GM23248 (cell line): ENCODE results near the gene ALMS1. TPM values are rescaled to one million over a fixed set of nuclear protein-coding genes. Genes with fewer than 3 reads are reported as not detected.
"Not testable (repeated sequence)": the region's sequence is repeated elsewhere in the genome, so short reads cannot be mapped to it uniquely, and the experiment has no call there.

Experiments used
- DNase-seq: peaks from one replicate; pipeline ENCODE4 v3.0.0-alpha.2; 2015
- H2AFZ ChIP-seq: fragments of 200-600 bp; sonication (generic); 2 replicates; pipeline ENCODE4 v1.6.1; 2016; ENCODE audit warnings: antibody characterized with exemption
- H3F3A ChIP-seq: fragments of 200-600 bp; sonication (generic); 2 replicates; pipeline ENCODE4 v1.6.1; 2016; ENCODE audit warnings: mild to moderate bottlenecking, antibody characterized with exemption, mixed run types; ENCODE audit not compliant: insufficient read depth
- H3K27ac ChIP-seq: fragments of 200-600 bp; sonication (generic); 2 replicates; pipeline ENCODE4 v1.5.1; 2016; ENCODE audit warnings: mild to moderate bottlenecking
- H3K27me3 ChIP-seq: fragments of 200-600 bp; sonication (generic); replicated peaks from 2 replicates; pipeline ENCODE4 v1.6.1; 2016; ENCODE audit warnings: mild to moderate bottlenecking; ENCODE audit not compliant: insufficient read depth
- H3K36me3 ChIP-seq: fragments of 200-600 bp; sonication (generic); 2 replicates; pipeline ENCODE4 v1.6.1; 2016; ENCODE audit warnings: low read depth, mild to moderate bottlenecking
- H3K4me1 ChIP-seq: fragments of 200-600 bp; sonication (generic); 2 replicates; pipeline ENCODE4 v1.6.1; 2016; ENCODE audit warnings: mild to moderate bottlenecking; ENCODE audit not compliant: insufficient read depth
- H3K4me2 ChIP-seq: fragments of 200-600 bp; sonication (generic); one replicate; pipeline ENCODE4 v1.6.1; 2016; ENCODE audit warnings: mild to moderate bottlenecking; ENCODE audit not compliant: unreplicated experiment
- H3K4me3 ChIP-seq: fragments of 200-600 bp; sonication (generic); 2 replicates; pipeline ENCODE4 v1.5.1; 2016; ENCODE audit warnings: mild to moderate bottlenecking
- H3K79me2 ChIP-seq: fragments of 200-600 bp; sonication (generic); 2 replicates; pipeline ENCODE4 v1.6.1; 2016; ENCODE audit warnings: mild to moderate bottlenecking; ENCODE audit not compliant: insufficient read depth
- H3K9ac ChIP-seq: fragments of 200-600 bp; sonication (generic); 2 replicates; pipeline ENCODE4 v1.6.1; 2016; ENCODE audit warnings: mild to moderate bottlenecking
- H3K9me2 ChIP-seq: fragments of 200-600 bp; sonication (generic); 2 replicates; pipeline ENCODE4 v1.6.1; 2016; ENCODE audit warnings: mixed run types, mild to moderate bottlenecking, moderate library complexity; ENCODE audit not compliant: insufficient read depth
- H3K9me3 ChIP-seq: fragments of 200-600 bp; sonication (generic); one replicate; pipeline ENCODE4 v1.6.1; 2017; ENCODE audit warnings: low read depth
- H4K20me1 ChIP-seq: fragments of 200-600 bp; sonication (generic); 2 replicates; pipeline ENCODE4 v1.6.0; 2016; ENCODE audit not compliant: insufficient read depth
- EZH2 ChIP-seq: fragments of 200-600 bp; sonication (generic); IDR thresholded peaks from 2 replicates; pipeline ENCODE4 v1.6.1; 2018; ENCODE audit warnings: antibody characterized with exemption, mild to moderate bottlenecking; ENCODE audit not compliant: insufficient read depth, poor library complexity, severe bottlenecking
- EZH2phosphoT487 ChIP-seq: fragments of 200-600 bp; sonication (generic); IDR thresholded peaks from 2 replicates; pipeline ENCODE4 v1.6.1; 2018; ENCODE audit warnings: antibody characterized with exemption, moderate library complexity, mild to moderate bottlenecking, low read depth; ENCODE audit not compliant: insufficient read depth
- WGBS, 2 experiments: methylation state at CpG; one replicate each; pipeline ENCODE4 v1.1.6; 2015 to 2017; ENCODE audit warnings: low lambda C conversion rate in 2 of 2, low coverage in 1 of 2; ENCODE audit errors: missing lambda C conversion rate in 2 of 2; 5-methylcytosine and 5-hydroxymethylcytosine counted together
- in situ Hi-C: fragments of 300-500 bp; cut with MboI; formaldehyde crosslinking; loops from 2 replicates; pipeline ENCODE4 v1.15.0; 2020
- polyA plus RNA-seq: library from polyadenylated mRNA; unstranded; fragments of >200 nt; fragmentation: Nextera tagmentation; extraction: Ambion mirVana; gene quantifications from 2 replicates; pipeline ENCODE4 v1.2.1, GENCODE V29; 2016
- total RNA-seq: library from RNA; depleted of rRNA; stranded (reverse); fragments of >200 nt; shearing (Covaris generic); gene quantifications from 2 replicates; pipeline ENCODE4 v1.2.3, GENCODE V29; 2014

Gene ALMS1
- total and polyA plus RNA-seq, 2 experiments from 2014 or later: 3.1 to 9.8 TPM

- Histone ChIP-seq H3K4me3 (no peak overlapping the region), H3K9ac (no peak overlapping the region), H3K4me2 (no peak overlapping the region), H3K27ac (no peak overlapping the region), H3K79me2 (no peaks in the 10 kb centered on the region), H3K4me1 (no peaks in the 10 kb centered on the region), H4K20me1 (no peaks in the 10 kb centered on the region), H3K36me3 (no peaks in the 10 kb centered on the region), H3K9me3 (no peaks in the 10 kb centered on the region), H3F3A (no peaks in the 10 kb centered on the region), H2AFZ (no peak overlapping the region), H3K27me3 (no peaks in the 10 kb centered on the region), H3K9me2 (peaks cover 6% of the 10 kb centered on the region; the same call in 1 of the 2 replicates)
- 69 to 77% methylated on average over 1 of the region's 1 CpG for WGBS, 2 experiments
- in situ Hi-C loops: no loop called here
- no peak for DNase-seq
- TF ChIP-seq EZH2phosphoT487 (no peak), EZH2 (no peak)
Measured at GRCh38 chr2:73468376-73468775, 82.7 kb downstream of the ALMS1 start.

GRCh38 chr2:73483874-73484273 is 98.2 kb downstream of the ALMS1 start:
- H3K4me3 ChIP-seq, H3K36me3 ChIP-seq, H3K79me2 ChIP-seq, in situ Hi-C loops, H3K27me3 ChIP-seq, H3K27ac ChIP-seq, H2AFZ ChIP-seq, H3K4me2 ChIP-seq, H4K20me1 ChIP-seq, H3K4me1 ChIP-seq, H3F3A ChIP-seq, DNase-seq, H3K9ac ChIP-seq, H3K9me2 ChIP-seq, H3K9me3 ChIP-seq: not testable (repeated sequence)
- no CpG with 5 or more reads among the region's 1 CpG for WGBS, 2 experiments

- peaks cover 16% of the 10 kb centered on the region; the same call in 1 of the 2 replicates for H3K36me3 ChIP-seq
- H3K9me2 ChIP-seq: no peaks in the 10 kb centered on the region
- in situ Hi-C loops: no loop called here
- H3K27me3 ChIP-seq: no peaks in the 10 kb centered on the region
- H3K4me3 ChIP-seq: no peak overlapping the region
- no peak overlapping the region for H3K4me2 ChIP-seq
- H4K20me1 ChIP-seq: no peaks in the 10 kb centered on the region
- DNase-seq: no peak
- H3F3A ChIP-seq: no peaks in the 10 kb centered on the region
- no peak overlapping the region for H2AFZ ChIP-seq
- no peaks in the 10 kb centered on the region for H3K79me2 ChIP-seq
- no peak for TF ChIP-seq EZH2
- H3K9me3 ChIP-seq: no peaks in the 10 kb centered on the region
- H3K4me1 ChIP-seq: no peaks in the 10 kb centered on the region
- no peak overlapping the region for H3K27ac ChIP-seq
- no peak overlapping the region for H3K9ac ChIP-seq
- 96 to 98% methylated on average over 8 of the region's 8 CpGs for WGBS, 2 experiments
Measured at GRCh38 chr2:73487112-73487657, 101.5 kb downstream of the ALMS1 start.

- Histone ChIP-seq H3K4me2 (no peak overlapping the region), H3K4me3 (no peak overlapping the region), H3K9ac (no peak overlapping the region), H3K27me3 (no peaks in the 10 kb centered on the region), H3F3A (no peaks in the 10 kb centered on the region), H3K79me2 (no peaks in the 10 kb centered on the region), H3K9me2 (no peaks in the 10 kb centered on the region), H3K9me3 (no peaks in the 10 kb centered on the region), H3K4me1 (no peaks in the 10 kb centered on the region), H2AFZ (no peak overlapping the region), H3K36me3 (peaks cover 17% of the 10 kb centered on the region; the same call in 1 of the 2 replicates), H3K27ac (no peak overlapping the region), H4K20me1 (no peaks in the 10 kb centered on the region)
- no peak for DNase-seq
- TF ChIP-seq EZH2phosphoT487 (no peak), EZH2 (no peak)
- in situ Hi-C loops: no loop called here
- WGBS, 2 experiments: 98% methylated on average over 7 of the region's 7 CpGs
Measured at GRCh38 chr2:73488079-73488478, 102.4 kb downstream of the ALMS1 start.

GRCh38 chr2:73489053-73489452 is 103.4 kb downstream of the ALMS1 start:
- Histone ChIP-seq H3K4me1 (no peaks in the 10 kb centered on the region), H3K9ac (no peak overlapping the region), H3K9me3 (no peaks in the 10 kb centered on the region), H3K4me3 (no peak overlapping the region), H3K27me3 (no peaks in the 10 kb centered on the region), H3K9me2 (no peaks in the 10 kb centered on the region), H3K36me3 (peaks cover 17% of the 10 kb centered on the region; the same call in 1 of the 2 replicates), H3K4me2 (no peak overlapping the region), H2AFZ (no peak overlapping the region), H3K79me2 (no peaks in the 10 kb centered on the region), H3K27ac (no peak overlapping the region), H4K20me1 (no peaks in the 10 kb centered on the region), H3F3A (no peaks in the 10 kb centered on the region)
- in situ Hi-C loops: no loop called here
- no peak for DNase-seq
- TF ChIP-seq EZH2: no peak
- no peak for TF ChIP-seq EZH2phosphoT487
